IMR-90 (cell line): ENCODE data around the gene PARD3. TPM values are rescaled to one million over a fixed set of nuclear protein-coding genes. Genes with fewer than 3 reads are reported as not detected.

Experiments used
- ATAC-seq: fragments of 200-7000 bp; cut with Tn5 transposase; 2 replicates; pipeline ENCODE4 v1.9.1; 2020; ENCODE audit warnings: low read depth, mild to moderate bottlenecking, moderate library complexity
- BruUV-seq: library from RNA; stranded (reverse); fragments of 400-500 nt; replicated peaks from 2 replicates; lab custom pipeline; 2021; lab: Mats Ljungman, UMichigan
- CTCF ChIA-PET: fragments of 300-600 bp; formaldehyde crosslinking; extraction: SDS; loops from one replicate; lab custom pipeline; 2021; ENCODE audit warnings: antibody characterized with exemption; lab: Yijun Ruan, JAX
- POLR2A ChIA-PET: fragments of 300-600 bp; sonication (Branson Sonifier 250); formaldehyde crosslinking; loops from one replicate; lab custom pipeline; 2022; ENCODE audit warnings: antibody characterized with exemption; ENCODE audit not compliant: unreplicated experiment; lab: Charles Lee
- DNase-seq: peaks from one replicate; pipeline ENCODE4 v3.0.0; 2013
- H2AFZ ChIP-seq: replicated peaks from 2 replicates; pipeline ENCODE3; 2013; ENCODE audit warnings: low read length, mild to moderate bottlenecking; ENCODE audit not compliant: poor library complexity
- H2AK5ac ChIP-seq: 2 replicates; pipeline ENCODE4 v1.6.1; 2013; ENCODE audit warnings: low read depth, low read length, inconsistent platforms
- H2AK9ac ChIP-seq: replicated peaks from 2 replicates; pipeline ENCODE3; 2013; ENCODE audit warnings: mild to moderate bottlenecking, low read depth, low read length, moderate library complexity; ENCODE audit not compliant: poor library complexity
- H2BK120ac ChIP-seq: 2 replicates; pipeline ENCODE4 v1.6.1; 2013; ENCODE audit warnings: low read depth, low read length, inconsistent platforms
- H2BK15ac ChIP-seq: 3 replicates; pipeline ENCODE4 v1.6.1; 2013; ENCODE audit warnings: low read depth, low read length, inconsistent platforms
- H2BK20ac ChIP-seq: 2 replicates; pipeline ENCODE4 v1.6.1; 2013; ENCODE audit warnings: low read depth, mild to moderate bottlenecking, inconsistent platforms, low read length, moderate library complexity
- H2BK5ac ChIP-seq: 2 replicates; pipeline ENCODE4 v1.6.1; 2013; ENCODE audit warnings: mild to moderate bottlenecking, low read depth, low read length, inconsistent platforms; ENCODE audit not compliant: poor library complexity, severe bottlenecking
- H3K14ac ChIP-seq: replicated peaks from 2 replicates; pipeline ENCODE4 v1.6.1; 2013; ENCODE audit warnings: low read depth, low read length, inconsistent platforms
- H3K18ac ChIP-seq: 2 replicates; pipeline ENCODE4 v1.6.1; 2013; ENCODE audit warnings: low read depth, low read length, control low read depth
- H3K23ac ChIP-seq: 2 replicates; pipeline ENCODE4 v1.6.1; 2013; ENCODE audit warnings: low read depth, low read length, inconsistent platforms
- H3K27ac ChIP-seq: 2 replicates; pipeline ENCODE4 v1.5.1; 2013; ENCODE audit warnings: mild to moderate bottlenecking, control low read depth, low read length; ENCODE audit not compliant: insufficient read depth
- H3K27me3 ChIP-seq: 2 replicates; pipeline ENCODE4 v1.6.1; 2013; ENCODE audit warnings: low read length; ENCODE audit not compliant: control insufficient read depth, insufficient read depth
- H3K36me3 ChIP-seq: 2 replicates; pipeline ENCODE4 v1.6.1; 2013; ENCODE audit warnings: low read length, mixed read lengths; ENCODE audit not compliant: control insufficient read depth, insufficient read depth
- H3K4ac ChIP-seq: 2 replicates; pipeline ENCODE4 v1.6.1; 2013; ENCODE audit warnings: low read depth, low read length, inconsistent platforms
- H3K4me1 ChIP-seq: 2 replicates; pipeline ENCODE4 v1.6.1; 2013; ENCODE audit warnings: low read length, mixed read lengths; ENCODE audit not compliant: control insufficient read depth, insufficient read depth
- H3K4me2 ChIP-seq: 2 replicates; pipeline ENCODE4 v1.6.1; 2013; ENCODE audit warnings: low read depth, mild to moderate bottlenecking, control low read depth, low read length, moderate library complexity
- H3K4me3 ChIP-seq: 2 replicates; pipeline ENCODE4 v1.5.1; 2013; ENCODE audit warnings: low read depth, mild to moderate bottlenecking, control low read depth, low read length, moderate library complexity; ENCODE audit not compliant: insufficient read depth
- H3K56ac ChIP-seq: 2 replicates; pipeline ENCODE4 v1.6.1; 2013; ENCODE audit warnings: low read length, inconsistent platforms; ENCODE audit not compliant: insufficient read depth; ENCODE audit errors: extremely low read depth
- H3K79me1 ChIP-seq, 2 experiments: 2 replicates each; pipeline ENCODE4 v1.6.1; 2013; ENCODE audit warnings: low read length in 2 of 2, inconsistent platforms in 1 of 2, low read depth in 1 of 2
- H3K9ac ChIP-seq: 2 replicates; pipeline ENCODE4 v1.6.1; 2013; ENCODE audit warnings: low read depth, low read length, control low read depth
- H3K9me1 ChIP-seq: 2 replicates; pipeline ENCODE4 v1.6.1; 2013; ENCODE audit warnings: low read length, inconsistent platforms; ENCODE audit not compliant: insufficient read depth
- H3K9me3 ChIP-seq: 2 replicates; pipeline ENCODE4 v1.6.1; 2013; ENCODE audit warnings: low read length; ENCODE audit not compliant: control insufficient read depth, insufficient read depth
- H4K20me1 ChIP-seq: 2 replicates; pipeline ENCODE4 v1.6.1; 2013; ENCODE audit warnings: low read length, inconsistent platforms; ENCODE audit not compliant: insufficient read depth
- H4K5ac ChIP-seq: 2 replicates; pipeline ENCODE4 v1.6.1; 2013; ENCODE audit warnings: mild to moderate bottlenecking, low read depth, low read length, control low read depth
- H4K8ac ChIP-seq, 2 experiments: 2 replicates each; pipeline ENCODE4 v1.6.1; 2013; ENCODE audit warnings: low read depth in 2 of 2, low read length in 2 of 2, control low read depth in 1 of 2, inconsistent platforms in 1 of 2
- H4K91ac ChIP-seq: 2 replicates; pipeline ENCODE4 v1.6.1; 2013; ENCODE audit warnings: low read depth, low read length, inconsistent platforms; ENCODE audit not compliant: insufficient read depth
- MXI1 ChIP-seq: IDR thresholded peaks from 2 replicates; pipeline ENCODE4 v1.6.1; 2012; ENCODE audit warnings: low read depth, mild to moderate bottlenecking, low read length, moderate library complexity, borderline replicate concordance
- USF2 ChIP-seq: fragments of 150-350 bp; IDR thresholded peaks from 2 replicates; pipeline ENCODE4 v1.6.1; 2017; ENCODE audit warnings: mild to moderate bottlenecking, antibody characterized with exemption, low read length, low read depth
- dilution Hi-C: fragments of 300-500 bp; cut with HindIII; formaldehyde crosslinking; loops from one replicate; pipeline ENCODE4 v1.14.3; 2018; ENCODE audit warnings: low sequenced_read_pairs; ENCODE audit not compliant: unreplicated experiment
- in situ Hi-C: fragments of 300-500 bp; cut with MboI; formaldehyde crosslinking; loops from 3 replicates; pipeline ENCODE4 v1.14.3; 2019; ENCODE audit warnings: low sequenced_read_pairs, inconsistent platforms, mixed read lengths
- intact Hi-C: fragments of 100-400 bp; cut with micrococcal nuclease; formaldehyde crosslinking; loops from 2 replicates; pipeline ENCODE4 v1.10.0; 2022
- polyA plus RNA-seq, 3 experiments: library from polyadenylated mRNA; depleted of rRNA; stranded (reverse); fragments of >200 nt; gene quantifications; 2 replicates each; pipeline ENCODE4 v1.2.3, GENCODE V29; 2012; ENCODE audit warnings: low replicate concordance in 1 of 3
- total RNA-seq: library from RNA; depleted of rRNA; stranded (reverse); fragments of >200 nt; gene quantifications from 2 replicates; pipeline ENCODE4 v1.2.3, GENCODE V29; 2012

PARD3 gene
- total and polyA plus RNA-seq, 2 of the 4 experiments (the other 2 are of a cell fraction) = 14.6 to 37.5 TPM

- H2AK9ac ChIP-seq = no peak overlapping the region
- no peak overlapping the region for H2AFZ ChIP-seq
- H4K5ac ChIP-seq = no peak overlapping the region
- no peak overlapping the region for H3K4me3 ChIP-seq
- H4K8ac ChIP-seq = no peak overlapping the region
- no peak overlapping the region for H2BK120ac ChIP-seq
- ATAC-seq (no peak), DNase-seq (no peak)
- ChIA-PET CTCF (no interaction called here), POLR2A (no interaction called here)
- no peak overlapping the region for H3K9ac ChIP-seq
- no peaks in the 10 kb centered on the region for H3K9me1 ChIP-seq
- no peak overlapping the region for H3K18ac ChIP-seq
- intact Hi-C loops = no loop called here
- no peak overlapping the region for H3K27ac ChIP-seq
- no peak overlapping the region for H3K4ac ChIP-seq
- no peak overlapping the region for H2BK20ac ChIP-seq
- H2BK15ac ChIP-seq = no peak overlapping the region
- H3K56ac ChIP-seq = no peak overlapping the region
- H3K79me1 ChIP-seq = no peaks in the 10 kb centered on the region
- H4K91ac ChIP-seq = no peak overlapping the region
- no peak overlapping the region for H3K14ac ChIP-seq
- H3K4me1 ChIP-seq = no peaks in the 10 kb centered on the region
- dilution Hi-C loops = no loop called here
- H3K4me2 ChIP-seq = no peak overlapping the region
- H3K36me3 ChIP-seq = no peaks in the 10 kb centered on the region
- BruUV-seq = no TSS peak
- TF ChIP-seq MXI1 = no peak
- TF ChIP-seq USF2 = no peak
- no peak overlapping the region for H2AK5ac ChIP-seq
- in situ Hi-C loops = no loop called here
- H4K20me1 ChIP-seq = no peaks in the 10 kb centered on the region
- H3K27me3 ChIP-seq = peaks cover 13% of the 10 kb centered on the region
- H3K23ac ChIP-seq = no peak overlapping the region
- no peak overlapping the region for H2BK5ac ChIP-seq
- H3K9me3 ChIP-seq = peaks cover 2% of the 10 kb centered on the region
Measured at GRCh38 chr10:34076443-34076842, 738.7 kb downstream of the PARD3 start.
